ENCODE data around the gene MLLT10.

DNA sequence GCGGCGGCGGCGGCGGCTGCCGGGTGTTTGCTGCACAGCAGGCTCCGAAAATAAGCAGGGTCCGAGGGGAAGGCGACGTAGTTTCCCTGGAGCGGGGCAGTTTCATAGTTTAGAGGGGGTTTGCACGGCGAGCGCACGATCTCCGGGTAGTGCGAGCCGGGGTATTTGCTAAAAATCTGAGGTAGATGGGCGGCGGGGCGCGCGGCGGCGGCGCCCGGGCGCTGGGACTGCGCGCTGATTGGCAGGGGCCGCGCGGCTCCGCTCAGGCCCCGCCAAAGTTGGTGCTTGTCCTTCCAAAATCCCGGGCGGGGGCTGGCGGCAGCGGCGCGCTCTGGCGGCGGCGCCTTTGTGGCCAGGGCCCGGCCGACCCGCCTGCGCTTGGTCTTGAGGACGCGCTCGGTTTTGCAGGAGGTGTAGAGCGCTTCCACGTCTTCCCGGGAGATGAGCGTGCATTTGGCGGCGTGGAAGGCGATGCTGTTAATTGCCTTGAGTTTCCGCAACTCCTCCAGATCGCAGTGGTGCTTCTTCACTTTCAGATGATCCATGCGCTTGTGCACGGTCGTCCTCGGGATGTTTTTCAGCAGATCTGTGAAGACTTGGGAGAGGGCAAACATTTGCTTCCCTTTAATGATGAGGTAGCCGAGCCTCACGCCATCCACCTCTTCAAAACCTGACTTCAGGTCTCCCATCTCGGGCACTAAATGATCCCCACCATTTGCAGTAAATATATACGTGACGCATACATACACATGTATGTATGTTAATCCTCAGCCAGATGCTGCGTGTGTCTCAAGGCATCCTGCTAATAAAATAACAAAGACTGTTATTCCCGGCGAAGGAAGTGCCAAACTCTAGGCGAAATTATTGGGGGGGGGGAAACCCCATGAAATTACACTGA, 16.6 kb upstream of the MLLT10 start:
- TF ChIP-seq, protein P1, sequence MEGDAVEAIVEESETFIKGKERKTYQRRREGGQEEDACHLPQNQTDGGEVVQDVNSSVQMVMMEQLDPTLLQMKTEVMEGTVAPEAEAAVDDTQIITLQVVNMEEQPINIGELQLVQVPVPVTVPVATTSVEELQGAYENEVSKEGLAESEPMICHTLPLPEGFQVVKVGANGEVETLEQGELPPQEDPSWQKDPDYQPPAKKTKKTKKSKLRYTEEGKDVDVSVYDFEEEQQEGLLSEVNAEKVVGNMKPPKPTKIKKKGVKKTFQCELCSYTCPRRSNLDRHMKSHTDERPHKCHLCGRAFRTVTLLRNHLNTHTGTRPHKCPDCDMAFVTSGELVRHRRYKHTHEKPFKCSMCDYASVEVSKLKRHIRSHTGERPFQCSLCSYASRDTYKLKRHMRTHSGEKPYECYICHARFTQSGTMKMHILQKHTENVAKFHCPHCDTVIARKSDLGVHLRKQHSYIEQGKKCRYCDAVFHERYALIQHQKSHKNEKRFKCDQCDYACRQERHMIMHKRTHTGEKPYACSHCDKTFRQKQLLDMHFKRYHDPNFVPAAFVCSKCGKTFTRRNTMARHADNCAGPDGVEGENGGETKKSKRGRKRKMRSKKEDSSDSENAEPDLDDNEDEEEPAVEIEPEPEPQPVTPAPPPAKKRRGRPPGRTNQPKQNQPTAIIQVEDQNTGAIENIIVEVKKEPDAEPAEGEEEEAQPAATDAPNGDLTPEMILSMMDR (IDR thresholded peaks at IDR 0.05; ENCODE audit: low read length) = no peak
- no peak for TF ChIP-seq EZH2 (IDR thresholded peaks at IDR 0.05; ENCODE audit: borderline replicate concordance, low read length)
